ENCODE measurements around the gene CCT3.

- TF ChIP-seq CTCF (IDR thresholded peaks at IDR 0.05) = no peak
- TF ChIP-seq EP300 (IDR thresholded peaks at IDR 0.05) = no peak
- TF ChIP-seq POLR2AphosphoS5 (IDR thresholded peaks at IDR 0.05) = no peak
These were observed 67.8 kb downstream of the CCT3 start for GRCh38 chr1:156270314-156270713.

Measured in upper lobe of left lung (tissue), 4 donors.